Effector CD8-positive, alpha-beta T cell (primary cell): ENCODE data around the gene CDC14A.
"Not testable (repeated sequence)": the region's sequence is repeated elsewhere in the genome, so short reads cannot be mapped to it uniquely, and the experiment has no call there.

Experiments used
- DNase-seq: peaks from one replicate; lab custom pipeline; 2025; lab: John Stamatoyannopoulos, UW

The CDC14A gene

GRCh38 chr1:100404821-100405220 lies 52.5 kb downstream of the CDC14A start:
- DNase-seq = no peak

- DNase-seq = not testable (repeated sequence)
These were observed 53.6 kb downstream of the CDC14A start for GRCh38 chr1:100405902-100406301.

GRCh38 chr1:100407390-100407789 lies 55.1 kb downstream of the CDC14A start:
- not testable (repeated sequence) for DNase-seq

- no peak for DNase-seq
These were observed 58.7 kb downstream of the CDC14A start for GRCh38 chr1:100411019-100411418.

GRCh38 chr1:100411574-100411973 lies 59.3 kb downstream of the CDC14A start:
- no peak for DNase-seq

GRCh38 chr1:100413035-100413434 lies 60.7 kb downstream of the CDC14A start:
- DNase-seq = no peak

GRCh38 chr1:100414693-100415497 lies 62.6 kb downstream of the CDC14A start:
- no peak for DNase-seq

GRCh38 chr1:100415498-100415778 lies 63.1 kb downstream of the CDC14A start:
- DNase-seq = no peak

GRCh38 chr1:100419072-100419471 lies 66.8 kb downstream of the CDC14A start:
- DNase-seq = no peak

GRCh38 chr1:100422065-100422464 lies 69.8 kb downstream of the CDC14A start:
- DNase-seq = no peak

- DNase-seq = no peak
These were observed 71.6 kb downstream of the CDC14A start for GRCh38 chr1:100423832-100424337.

- no peak for DNase-seq
These were observed 75.9 kb downstream of the CDC14A start for GRCh38 chr1:100428160-100428559.

GRCh38 chr1:100430325-100430756 lies 78.0 kb downstream of the CDC14A start:
- no peak for DNase-seq

GRCh38 chr1:100431954-100432353 lies 79.6 kb downstream of the CDC14A start:
- DNase-seq = no peak

- DNase-seq = no peak
These were observed 81.3 kb downstream of the CDC14A start for GRCh38 chr1:100433563-100433962.

- no peak for DNase-seq
These were observed 82.5 kb downstream of the CDC14A start for GRCh38 chr1:100434831-100435230.

GRCh38 chr1:100438375-100438774 lies 86.1 kb downstream of the CDC14A start:
- DNase-seq = no peak

- DNase-seq = no peak
These were observed 86.5 kb downstream of the CDC14A start for GRCh38 chr1:100438789-100439188.

GRCh38 chr1:100440075-100440809 lies 87.9 kb downstream of the CDC14A start:
- peak; percentile 53 for DNase-seq

GRCh38 chr1:100441146-100441545 lies 88.8 kb downstream of the CDC14A start:
- DNase-seq = no peak

GRCh38 chr1:100441651-100442050 lies 89.3 kb downstream of the CDC14A start:
- DNase-seq = no peak

GRCh38 chr1:100443811-100444571 lies 91.7 kb downstream of the CDC14A start:
- no peak for DNase-seq
